GM20431 (cell line): ENCODE measurements around the gene COLEC11.
"Not testable (repeated sequence)": the region's sequence is repeated elsewhere in the genome, so short reads cannot be mapped to it uniquely, and the experiment has no call there.

Source experiments
- in situ Hi-C: fragments of 300-500 bp; cut with MseI, MboI; formaldehyde crosslinking; loops from one replicate; pipeline ENCODE4 v1.15.0; 2020; ENCODE audit warnings: low sequenced_read_pairs; ENCODE audit not compliant: unreplicated experiment

COLEC11 gene

DNA sequence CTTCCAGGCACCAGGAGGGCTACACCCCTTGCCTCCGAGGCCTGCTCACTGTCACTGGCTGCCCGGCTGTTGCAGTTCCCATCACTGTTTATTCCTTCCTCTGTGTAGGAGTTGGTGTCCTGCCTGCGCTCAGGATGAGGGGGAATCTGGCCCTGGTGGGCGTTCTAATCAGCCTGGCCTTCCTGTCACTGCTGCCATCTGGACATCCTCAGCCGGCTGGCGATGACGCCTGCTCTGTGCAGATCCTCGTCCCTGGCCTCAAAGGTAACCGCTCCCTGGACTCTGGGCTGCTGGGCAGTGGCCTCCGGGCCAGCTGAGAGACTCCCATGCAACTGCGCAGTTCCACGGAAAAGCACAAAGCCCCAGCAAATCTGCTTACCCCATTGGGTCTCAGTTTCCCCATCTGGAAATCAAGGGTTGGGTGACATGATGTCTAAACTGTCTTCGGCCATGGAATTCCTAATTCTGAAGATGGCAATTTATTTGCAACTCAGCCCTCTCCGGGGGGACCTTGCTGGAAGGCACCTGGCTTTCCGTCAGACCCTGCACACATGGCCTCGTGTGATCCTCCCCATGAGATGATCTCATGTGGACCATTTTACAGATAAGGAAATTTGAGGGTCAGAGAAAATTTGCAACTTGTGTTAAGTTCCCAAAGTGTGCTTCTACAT, 9.4 kb downstream of the COLEC11 start:
- in situ Hi-C loops: no loop called here

DNA sequence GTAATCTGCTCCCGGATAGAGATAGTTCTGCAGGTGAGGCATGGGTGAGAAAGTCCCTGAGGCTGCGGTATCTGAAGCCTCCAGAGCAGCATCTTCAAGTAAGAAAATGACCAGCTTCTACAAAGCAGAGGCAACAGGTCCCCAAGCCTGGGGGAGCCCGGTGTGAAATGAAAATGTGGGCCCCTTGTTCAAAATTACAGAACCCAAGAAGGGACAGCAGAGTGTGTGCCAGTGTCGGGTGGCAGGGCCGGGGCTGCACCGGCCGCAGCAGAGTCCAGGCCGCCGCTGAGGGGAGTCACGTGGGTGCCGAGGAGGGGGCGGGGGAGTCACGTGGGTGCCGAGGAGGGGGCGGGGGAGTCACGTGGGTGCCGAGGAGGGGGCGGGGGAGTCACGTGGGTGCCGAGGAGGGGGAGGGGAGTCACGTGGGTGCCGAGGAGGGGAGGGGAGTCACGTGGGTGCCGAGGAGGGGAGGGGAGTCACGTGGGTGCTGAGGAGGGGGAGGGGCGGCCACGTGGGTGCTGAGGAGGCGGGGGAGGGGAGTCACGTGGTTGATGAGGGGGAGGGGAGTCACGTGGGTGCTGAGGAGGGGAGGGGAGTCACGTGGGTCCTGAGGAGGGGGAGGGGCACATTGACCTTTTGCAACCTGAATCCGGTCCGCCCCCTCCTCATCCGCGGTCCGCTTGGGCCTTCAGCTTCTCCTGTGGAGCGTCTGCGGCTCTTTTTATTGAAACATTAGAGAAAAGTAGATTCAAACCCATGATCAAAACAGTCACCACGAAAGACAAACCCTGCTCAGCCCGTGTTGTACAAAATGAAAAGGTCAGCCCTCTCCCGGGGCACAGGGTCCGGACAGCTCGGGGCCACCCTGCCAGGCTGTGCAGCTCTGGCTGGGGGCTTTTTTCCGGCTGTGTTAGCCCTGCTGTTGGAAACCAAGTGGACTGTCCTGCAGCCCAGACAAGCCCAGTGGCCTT, 10.4 kb downstream of the COLEC11 start:
- in situ Hi-C loops: no loop called here

DNA sequence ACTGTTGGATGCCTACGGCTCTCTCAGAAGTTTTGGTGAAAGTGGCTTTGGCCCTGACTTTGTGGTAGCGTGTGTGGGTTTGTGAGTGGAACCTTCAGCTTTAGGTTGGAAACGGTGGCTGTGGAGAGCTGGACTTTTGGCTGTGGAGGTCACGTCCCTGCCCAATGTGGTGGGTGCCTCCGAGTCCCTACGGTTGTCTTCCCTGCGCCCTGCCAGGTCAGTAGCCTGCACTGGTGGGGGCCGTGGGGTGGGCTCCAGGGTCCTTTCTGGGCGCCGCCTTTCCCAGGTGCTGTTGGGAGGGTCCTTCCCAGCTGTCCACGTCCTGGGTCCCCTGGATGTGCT, 11.1 kb downstream of the COLEC11 start:
- in situ Hi-C loops: no loop called here

DNA sequence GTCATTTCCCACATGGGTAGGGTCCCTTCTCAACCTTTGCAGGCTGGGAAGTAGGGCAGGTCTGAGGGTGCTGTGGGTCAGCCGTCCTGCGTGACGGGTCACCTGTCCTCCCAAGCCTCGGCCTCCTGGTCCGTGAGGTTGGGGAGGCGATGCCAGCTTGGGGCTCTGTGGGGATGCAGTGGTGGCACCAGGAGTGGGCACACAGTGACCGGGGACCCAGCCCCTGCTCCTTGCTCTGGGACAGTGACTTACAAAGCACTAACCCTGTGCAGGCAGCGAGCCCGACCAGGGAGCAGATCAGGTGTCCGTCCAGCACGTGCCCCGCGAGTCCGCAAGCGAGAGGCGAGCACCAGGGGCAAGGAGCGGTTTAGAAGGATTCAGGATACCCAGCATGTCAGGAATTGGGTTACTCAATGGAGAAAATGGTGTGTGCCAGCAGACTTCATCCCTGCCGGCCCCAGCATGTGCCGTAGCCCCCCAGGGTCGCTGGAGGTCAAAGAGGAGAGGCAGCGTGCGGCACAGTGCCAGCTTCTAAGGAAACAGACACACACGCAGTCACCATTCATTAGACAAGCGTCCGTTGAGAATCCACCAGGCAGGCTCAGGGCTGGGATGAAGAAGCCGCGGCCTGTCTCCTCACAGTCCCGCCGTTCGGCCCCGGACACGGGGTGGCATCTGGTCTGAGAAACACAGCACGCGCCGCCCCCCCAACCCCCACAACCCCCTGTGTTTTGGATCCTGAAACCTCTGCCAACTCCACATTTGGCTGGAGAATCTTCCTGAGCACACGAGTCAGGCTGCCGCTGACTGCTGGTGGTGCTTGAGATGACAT, 11.7 kb downstream of the COLEC11 start:
- in situ Hi-C loops: no loop called here

DNA sequence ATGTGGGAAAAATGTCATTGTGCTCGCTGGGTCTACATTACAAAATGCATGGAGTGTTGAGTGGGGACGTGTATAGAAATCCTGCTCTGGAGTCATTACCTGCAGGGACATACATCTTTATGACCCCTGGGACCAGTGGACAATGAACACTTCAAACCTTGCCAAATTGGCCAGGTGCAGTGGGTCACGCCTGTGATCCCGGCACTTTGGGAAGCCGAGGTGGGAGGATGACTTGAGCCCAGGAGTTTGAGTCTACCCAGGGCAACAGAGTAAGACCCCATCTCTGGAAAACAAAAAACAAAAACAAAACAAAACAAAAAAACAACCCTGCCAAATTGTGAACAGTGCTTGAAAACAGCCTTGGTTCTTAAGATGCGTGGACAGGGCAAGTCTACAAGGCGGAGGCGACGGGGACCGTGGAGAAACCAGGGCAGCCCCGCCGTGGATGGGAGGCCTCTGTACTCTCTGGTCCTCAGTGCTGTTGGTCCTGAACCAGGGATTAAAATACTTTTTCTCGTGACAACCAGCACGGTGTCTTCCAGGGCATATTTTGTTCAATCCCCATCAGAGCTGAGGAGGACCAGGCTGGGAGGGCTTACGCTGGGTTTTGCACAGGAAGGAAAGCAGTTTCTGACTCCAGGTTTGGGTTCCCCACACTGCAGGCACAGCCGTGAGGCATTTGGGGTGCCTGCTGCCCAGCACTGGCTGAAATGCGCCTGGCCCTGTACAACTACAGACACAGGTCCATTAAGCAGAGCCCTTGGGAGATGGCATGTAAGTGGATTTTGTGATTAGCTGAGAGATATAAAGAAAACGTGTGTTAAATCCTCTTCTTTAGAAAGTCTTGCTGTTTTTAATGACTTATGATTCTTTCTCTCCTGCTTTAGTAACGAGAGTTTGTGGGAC, 13.7 kb downstream of the COLEC11 start:
- in situ Hi-C loops: no loop called here

DNA sequence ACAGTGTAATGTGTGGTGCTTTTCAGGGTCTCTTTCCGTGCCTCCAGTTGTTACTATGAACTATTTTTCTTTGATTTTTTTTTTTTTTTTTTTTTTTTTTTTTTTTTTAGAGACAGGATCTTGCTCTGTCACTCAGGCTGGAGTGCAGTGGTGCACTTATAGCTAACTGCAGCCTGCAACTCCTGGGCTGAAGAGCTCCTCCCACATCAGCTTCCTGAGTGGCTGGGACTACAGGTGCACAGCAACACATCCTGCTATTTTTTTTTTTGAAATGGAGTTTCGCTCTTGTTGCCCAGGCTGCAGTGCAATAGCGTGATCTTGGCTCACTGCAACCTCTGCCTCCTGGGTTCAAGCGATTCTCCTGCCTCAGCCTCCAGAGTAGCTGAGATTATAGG, 14.4 kb downstream of the COLEC11 start:
- in situ Hi-C loops: not testable (repeated sequence)

DNA sequence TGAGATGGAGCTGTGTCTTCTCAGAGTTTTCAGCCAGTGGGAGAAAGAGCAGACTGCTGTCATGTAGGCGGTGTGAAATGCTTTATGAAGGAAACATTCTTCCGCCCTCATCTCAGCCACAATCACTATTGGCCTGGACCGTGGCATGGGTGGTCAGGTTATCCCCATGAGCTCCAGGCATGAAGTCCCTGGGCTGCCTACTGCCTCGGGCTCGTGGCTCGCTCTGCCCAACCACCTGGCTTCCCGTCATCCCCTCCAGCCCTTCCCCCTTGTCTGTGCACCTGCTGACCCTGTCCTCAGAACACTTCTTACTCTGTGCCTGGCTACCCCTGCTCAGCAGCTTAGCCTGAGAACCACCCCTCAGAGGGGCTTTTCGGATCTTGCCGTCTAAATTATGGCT, 15.5 kb downstream of the COLEC11 start:
- in situ Hi-C loops: no loop called here

DNA sequence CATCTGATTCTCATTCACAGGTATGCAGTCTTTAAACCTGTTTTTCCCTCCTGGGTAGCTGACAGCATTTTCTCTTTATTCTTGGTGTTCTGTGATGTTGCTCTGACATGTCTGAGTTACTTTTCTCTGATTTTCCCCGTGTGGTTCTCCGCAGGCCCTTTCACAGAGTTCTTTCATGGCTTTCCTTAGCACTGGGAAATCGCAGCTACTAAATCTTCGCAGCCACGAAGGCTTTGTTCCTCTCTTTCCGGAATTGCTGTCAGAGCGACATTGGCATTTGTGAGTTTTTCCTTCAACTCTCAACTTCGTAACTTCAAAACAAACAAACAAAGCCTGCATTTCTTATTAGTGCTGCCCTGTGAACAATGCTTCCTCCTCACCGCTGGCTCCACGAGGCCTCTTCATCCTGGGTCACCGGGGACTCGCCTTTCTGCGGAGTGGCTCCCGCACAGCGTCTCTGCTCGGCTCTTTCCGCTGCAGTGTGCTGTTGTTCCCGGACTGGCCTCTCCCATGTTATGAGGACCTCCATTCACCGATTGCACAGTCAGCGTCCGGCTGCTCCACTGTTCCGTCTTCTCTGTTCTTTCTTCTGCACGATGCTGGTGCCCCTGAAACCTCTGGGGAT, 16.1 kb downstream of the COLEC11 start:
- in situ Hi-C loops: no loop called here

DNA sequence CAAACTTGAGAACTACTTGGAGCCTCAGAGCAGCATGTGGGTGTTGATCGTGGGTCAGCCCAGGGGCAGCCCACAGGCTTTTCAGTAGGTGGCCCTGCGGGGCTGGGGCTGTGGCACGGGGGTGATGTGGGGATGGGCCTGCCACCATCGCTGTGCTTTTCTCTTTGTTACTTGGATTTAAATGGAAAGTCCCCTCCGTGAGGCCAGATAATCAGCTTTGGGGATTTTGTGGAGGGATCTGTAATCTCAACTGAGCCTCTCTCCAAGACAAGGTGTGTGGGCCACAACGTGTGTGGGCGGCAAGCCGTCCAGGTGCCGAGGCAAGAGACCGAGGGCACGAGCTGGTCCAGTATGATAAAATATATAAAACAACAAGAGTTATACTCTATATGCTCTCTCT, 16.7 kb downstream of the COLEC11 start:
- in situ Hi-C loops: no loop called here

DNA sequence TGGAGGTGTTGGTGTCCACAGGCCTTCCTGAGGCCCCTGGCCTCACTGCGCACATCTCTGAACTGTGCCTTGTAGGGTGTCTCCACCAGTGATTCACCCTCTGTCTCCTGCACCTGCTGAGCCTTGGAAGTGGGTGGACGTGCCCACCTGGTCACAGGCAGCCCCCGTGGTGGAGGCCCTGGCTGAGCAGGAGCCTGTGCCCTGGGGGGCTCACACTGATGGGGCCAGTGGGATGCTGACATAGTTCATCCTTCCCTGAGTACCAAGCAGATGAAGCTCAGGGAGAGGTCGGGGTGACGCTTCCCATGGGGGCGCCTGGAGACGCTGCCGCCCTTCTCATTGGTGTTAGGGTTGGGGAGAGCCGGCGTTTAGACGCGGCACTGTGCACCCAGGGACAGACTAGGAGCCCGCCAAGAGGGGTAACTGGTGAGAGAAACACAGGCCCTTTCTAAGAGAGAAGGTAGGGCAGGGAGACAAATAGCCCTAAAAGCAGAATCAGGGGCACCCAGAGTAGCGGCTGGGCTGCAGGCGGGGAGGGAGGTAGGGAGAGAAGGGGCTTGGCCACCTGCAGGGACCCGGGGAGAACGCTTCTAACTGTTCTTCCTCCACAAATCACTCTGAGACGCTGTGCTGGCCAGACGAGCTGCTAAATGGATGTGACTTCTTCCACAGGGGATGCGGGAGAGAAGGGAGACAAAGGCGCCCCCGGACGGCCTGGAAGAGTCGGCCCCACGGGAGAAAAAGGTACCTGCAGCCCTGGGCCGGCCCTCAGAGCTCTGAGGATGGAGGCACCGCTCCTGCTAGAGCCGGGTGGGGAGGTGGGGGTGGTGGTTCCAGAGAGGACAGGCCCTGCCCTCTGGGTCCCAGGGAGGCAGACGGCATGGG, 18.0 kb downstream of the COLEC11 start:
- in situ Hi-C loops: no loop called here

DNA sequence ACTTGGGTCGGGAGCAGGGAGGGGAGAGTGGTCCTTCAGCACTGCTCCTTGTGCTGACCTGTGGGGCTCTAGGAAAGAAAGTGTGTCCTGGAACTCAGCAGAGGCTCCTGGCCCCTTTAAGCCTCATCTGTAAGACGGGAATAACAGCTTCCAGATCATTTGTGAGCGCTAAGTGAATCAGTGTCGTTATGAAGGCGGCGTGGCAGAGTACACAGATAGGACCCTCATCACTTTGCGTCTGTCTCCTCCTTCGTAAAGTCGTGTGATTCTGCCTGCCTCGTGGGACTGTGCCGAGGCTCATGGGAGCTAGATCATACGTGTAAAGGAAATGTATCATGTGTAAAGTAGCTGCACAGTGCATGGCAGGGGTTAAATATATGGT, 18.6 kb downstream of the COLEC11 start:
- in situ Hi-C loops: no loop called here

DNA sequence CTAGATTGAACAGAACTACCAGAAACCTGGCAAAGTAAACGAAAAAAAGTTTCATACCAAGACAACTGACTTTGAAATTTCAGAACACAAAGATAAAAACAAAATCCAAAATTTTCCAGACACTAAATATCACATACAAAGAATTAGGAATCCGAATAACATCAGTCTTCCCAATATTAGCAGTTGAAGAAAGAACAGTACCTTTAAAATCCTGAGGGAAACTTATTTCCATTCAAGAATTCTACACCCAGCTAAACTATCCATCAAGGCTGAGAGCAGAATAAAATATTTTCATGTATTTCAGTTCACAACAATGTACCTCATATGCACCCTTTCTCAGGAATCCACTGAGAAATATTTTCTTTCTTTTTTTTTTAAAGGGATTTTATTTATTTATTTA, 19.8 kb downstream of the COLEC11 start:
- in situ Hi-C loops: not testable (repeated sequence)

DNA sequence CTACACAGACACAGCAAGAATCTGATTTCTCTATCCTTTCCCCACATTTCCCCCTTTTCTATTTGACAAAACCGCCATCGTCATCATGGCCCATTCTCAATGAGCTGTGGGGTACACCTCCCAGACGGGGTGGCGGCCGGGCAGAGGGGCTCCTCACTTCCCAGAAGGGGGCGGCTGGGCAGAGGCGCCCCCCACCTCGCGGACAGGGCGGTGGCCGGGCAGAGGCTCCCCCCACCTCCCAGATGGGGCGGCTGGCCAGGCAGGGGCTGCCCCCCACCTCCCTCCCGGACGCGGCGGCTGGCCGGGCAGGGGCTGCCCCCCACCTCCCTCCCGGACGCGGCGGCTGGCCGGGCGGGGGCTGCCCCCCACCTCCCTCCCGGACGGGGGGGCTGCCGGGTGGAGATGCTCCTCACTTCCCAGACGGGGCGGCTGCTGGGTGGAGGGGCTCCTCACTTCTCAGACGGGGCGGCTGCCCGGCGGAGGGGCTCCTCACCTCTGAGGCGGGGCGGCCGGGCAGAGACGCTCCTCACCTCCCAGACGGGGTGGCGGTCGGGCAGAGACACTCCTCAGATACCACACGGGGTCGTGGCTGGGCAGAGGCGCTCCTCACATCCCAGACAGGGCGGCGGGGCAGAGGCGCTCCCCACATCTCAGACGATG, 20.8 kb downstream of the COLEC11 start:
- in situ Hi-C loops: not testable (repeated sequence)

DNA sequence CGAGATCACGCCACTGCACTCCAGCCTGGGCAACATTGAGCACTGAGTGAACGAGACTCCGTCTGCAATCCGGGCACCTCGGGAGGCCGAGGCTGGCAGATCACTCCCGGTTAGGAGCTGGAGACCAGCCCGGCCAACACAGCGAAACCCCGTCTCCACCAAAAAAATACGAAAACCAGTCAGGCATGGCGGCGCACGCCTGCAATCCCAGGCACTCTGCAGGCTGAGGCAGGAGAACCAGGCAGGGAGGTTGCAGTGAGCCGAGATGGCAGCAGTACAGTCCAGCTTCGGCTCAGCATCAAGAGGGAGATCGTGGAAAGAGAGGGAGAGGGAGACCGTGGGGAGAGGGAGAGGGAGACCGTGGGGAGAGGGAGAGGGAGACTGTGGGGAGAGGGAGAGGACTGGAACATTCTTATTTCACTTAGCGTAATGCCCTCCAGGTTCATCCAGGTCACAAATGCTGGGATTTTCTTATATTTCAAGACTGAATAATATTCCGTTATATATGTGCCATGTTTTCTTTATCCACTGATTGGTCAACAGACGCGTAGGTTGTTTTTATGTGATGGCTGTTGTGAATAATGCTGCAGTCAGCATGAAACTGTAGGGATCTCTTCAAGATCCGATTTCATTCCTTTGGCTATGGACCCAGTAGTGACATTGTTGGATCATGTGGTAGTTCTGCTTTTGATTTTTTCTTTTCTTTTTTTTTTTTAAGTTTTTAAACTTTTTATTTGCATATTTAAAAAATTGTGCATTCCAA, 21.7 kb downstream of the COLEC11 start:
- in situ Hi-C loops: not testable (repeated sequence)

DNA sequence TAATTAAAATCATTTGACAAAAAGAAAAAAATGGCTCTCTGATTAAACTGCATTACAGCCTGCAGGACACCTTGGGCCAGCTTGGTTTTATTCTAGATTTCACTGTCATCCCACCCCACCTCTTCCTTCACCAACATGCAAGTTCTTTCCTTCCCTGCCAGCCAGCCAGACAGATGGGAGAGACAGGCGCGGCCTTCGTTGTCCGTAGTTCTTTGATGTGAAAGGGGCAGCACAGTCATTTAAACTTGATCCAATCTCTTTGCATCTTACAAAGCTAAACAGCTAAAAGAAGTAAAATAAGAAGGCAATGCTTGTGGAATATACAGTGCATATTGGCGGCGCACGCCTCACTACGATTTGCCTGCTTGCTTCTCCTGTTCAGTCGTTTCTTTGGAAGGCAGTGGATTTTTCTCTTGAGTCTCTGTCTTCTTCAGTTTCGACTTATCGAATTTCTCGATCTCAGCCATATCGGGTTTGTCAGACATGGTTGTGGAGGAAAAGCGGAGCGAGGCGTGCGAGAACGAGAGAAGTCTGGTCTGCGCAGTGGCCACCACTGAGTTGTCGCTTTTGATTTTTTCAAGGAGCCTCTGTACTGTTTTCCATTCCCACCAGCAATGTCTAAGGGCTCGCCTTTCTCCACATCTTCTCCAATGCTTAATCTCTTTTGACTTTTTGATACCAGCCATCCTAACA, 22.4 kb downstream of the COLEC11 start:
- in situ Hi-C loops: no loop called here

DNA sequence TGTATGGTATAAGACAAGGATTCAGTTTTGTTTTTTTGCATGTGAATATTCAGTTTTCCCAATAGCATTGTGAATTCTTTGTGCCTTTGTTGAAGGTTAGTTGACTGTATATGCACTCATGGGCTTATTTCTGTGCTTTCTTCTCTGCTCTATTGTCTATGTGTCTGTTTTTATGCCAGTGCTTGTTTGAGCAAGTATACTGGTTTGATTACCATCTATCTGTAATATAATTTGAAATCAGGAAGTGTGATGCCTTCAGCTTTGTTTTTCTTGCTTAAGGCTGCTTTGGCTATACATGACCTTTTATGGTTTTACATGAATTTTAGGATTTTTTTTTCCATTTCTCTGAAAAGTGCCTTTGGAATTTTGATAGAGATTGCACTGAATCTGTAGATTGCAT, 23.5 kb downstream of the COLEC11 start:
- in situ Hi-C loops: no loop called here

DNA sequence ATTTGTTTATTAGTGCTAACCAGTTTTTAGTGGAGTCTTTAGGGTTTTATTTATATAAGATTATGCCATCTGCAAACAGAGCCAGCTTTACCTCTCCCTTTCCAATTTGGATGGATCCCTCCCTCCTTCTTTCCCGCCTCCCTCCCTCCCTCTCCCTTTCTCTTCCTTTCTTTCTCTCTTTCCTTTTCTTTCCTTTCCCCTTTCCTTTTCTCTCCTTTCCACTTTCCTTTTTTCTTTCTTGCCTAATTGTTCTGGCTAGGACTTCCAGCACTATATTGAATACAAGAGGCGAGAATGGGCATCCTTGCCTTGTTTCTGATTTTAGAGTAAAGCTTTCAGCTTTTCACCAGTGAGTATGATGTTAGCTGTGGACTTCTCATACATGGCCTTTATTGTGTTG, 24.1 kb downstream of the COLEC11 start:
- in situ Hi-C loops: no loop called here
